Uterus (tissue), 2 donors: ENCODE data around the gene MCRIP1.

ENCODE experiments used
- CTCF ChIP-seq, 4 experiments: fragments of 200-600 bp in 2 of 4; fragments of 450-650 bp in 2 of 4; sonication (generic) in 2 of 4; IDR thresholded peaks; one replicate each; pipeline ENCODE4 v1.5.1; 2016 to 2019; ENCODE audit warnings: antibody characterized with exemption in 4 of 4, mild to moderate bottlenecking in 2 of 4, moderate library complexity in 1 of 4
- POLR2A ChIP-seq, 2 donors: fragments of 450-650 bp; IDR thresholded peaks; one replicate each; pipeline ENCODE4 v1.6.1; 2016; ENCODE audit warnings: antibody characterized with exemption in 2 of 2, mild to moderate bottlenecking in 1 of 2, moderate library complexity in 1 of 2

GRCh38 chr17:81815646-81815986, 17.5 kb downstream of the MCRIP1 start:
- no peak for TF ChIP-seq CTCF (IDR thresholded peaks at IDR 0.05)
- no peak for TF ChIP-seq POLR2A (IDR thresholded peaks at IDR 0.05)
